ENCODE results near the gene BZW2. TPM values are rescaled to one million over a fixed set of nuclear protein-coding genes. Genes with fewer than 3 reads are reported as not detected.

Gene BZW2
- polyA plus RNA-seq (2013, experiment 1 of 2): 47.8 TPM
- 48.5 TPM for polyA plus RNA-seq (2013, experiment 2 of 2)

DNA sequence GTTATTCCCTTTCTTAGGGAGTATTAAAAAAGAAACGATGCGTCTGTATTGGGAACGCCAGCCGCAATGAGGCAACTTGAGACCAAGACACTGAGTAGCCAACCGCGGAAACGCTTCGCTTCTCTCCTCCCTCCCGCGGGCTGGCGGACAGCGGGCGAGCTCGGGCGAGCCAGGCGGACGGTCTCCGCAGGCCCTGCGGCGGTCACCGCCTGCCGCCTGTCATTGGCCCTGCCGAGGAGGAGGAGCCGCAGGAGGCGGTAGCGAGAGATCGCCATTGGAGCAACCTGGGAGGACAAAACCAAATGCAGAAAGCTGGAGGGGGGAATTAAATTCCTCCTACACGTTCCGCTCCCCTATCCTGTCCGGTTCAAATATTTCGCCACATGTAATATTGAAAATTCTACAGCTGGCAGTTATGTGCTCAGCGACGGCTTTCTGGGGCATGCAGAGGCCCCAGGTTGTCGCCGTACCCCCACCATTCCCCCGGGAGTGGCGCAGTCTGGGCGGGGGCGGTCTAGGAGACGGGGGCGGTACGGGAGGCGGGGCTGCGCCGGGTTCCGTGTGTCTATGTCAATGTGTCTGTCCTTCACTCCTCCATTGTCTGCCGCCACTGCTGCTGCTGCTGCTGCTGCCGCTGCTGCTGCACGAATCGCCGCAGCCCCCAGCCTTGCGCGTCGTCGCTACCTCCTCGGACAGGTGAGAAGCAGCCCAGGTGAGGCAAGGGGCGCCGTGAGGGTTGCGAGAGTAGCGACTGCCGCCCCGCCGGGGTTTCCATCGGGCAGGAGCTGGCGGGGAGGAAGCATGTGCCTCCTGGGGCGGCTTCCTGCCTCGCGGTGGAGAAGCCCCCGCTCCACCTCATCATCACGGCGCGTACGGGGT lies at the start of gene BZW2, which contains the start of gene ANKMY2:
BZW2 (plus strand) TSS at position 589 of the 879 bp plus-strand sequence. CDS start 19,263 bp downstream, outside the sequence.
ANKMY2 (minus strand) TSS at position 162 of the 879 bp plus-strand sequence. CDS start 181 bp downstream, outside the sequence.
- Histone ChIP-seq H2AK5ac (ENCODE audit: low read length, severe bottlenecking) (peak within 1 kb of the TSS; percentile 20), H3K9me3 (ENCODE audit: control insufficient read depth, low read length) (no peaks in the 10 kb centered on the region), H3K9ac (ENCODE audit: low read length) (peak within 1 kb of the TSS; percentile 97), H3K4me1 (ENCODE audit: control insufficient read depth, insufficient read depth, low read depth, low read length) (peaks cover 4% of the 10 kb centered on the region), H3K4me3 (ENCODE audit: insufficient read depth in 1 of 2, low read depth in 1 of 2, low read length in 2 of 2) (peak within 1 kb of the TSS; percentile 94 to 100), H3K79me1 (replicated peaks; ENCODE audit: low read length, poor library complexity, severe bottlenecking) (peaks cover 4% of the 10 kb centered on the region), H4K8ac (ENCODE audit: low read length) (peak within 1 kb of the TSS; percentile 90), H2AFZ (ENCODE audit: low read depth, low read length) (peak within 1 kb of the TSS; percentile 92), H4K91ac (ENCODE audit: low read length) (peak within 1 kb of the TSS; percentile 92), H2BK12ac (ENCODE audit: low read length in 2 of 2) (peak within 1 kb of the TSS in 1 of 2 experiments; percentile 95), H3K18ac (ENCODE audit: low read depth in 1 of 2, low read length in 2 of 2) (peak within 1 kb of the TSS; percentile 86 to 95), H3K4ac (ENCODE audit: low read depth in 1 of 2, low read length in 2 of 2) (peak within 1 kb of the TSS; percentile 84 to 89), H2BK5ac (ENCODE audit: low read depth, low read length, poor library complexity, severe bottlenecking) (peak within 1 kb of the TSS; percentile 95), H2BK15ac (ENCODE audit: low read depth, poor library complexity, severe bottlenecking) (peak within 1 kb of the TSS; percentile 26), H3K14ac (ENCODE audit: low read length in 2 of 2) (peak within 1 kb of the TSS; percentile 64 to 100), H3K23ac (ENCODE audit: low read length in 2 of 2) (peak within 1 kb of the TSS in 1 of 2 experiments; percentile 100), H2BK120ac (ENCODE audit: low read depth, low read length) (peak within 1 kb of the TSS; percentile 98), H3K4me2 (ENCODE audit: low read length, poor library complexity, severe bottlenecking) (peak within 1 kb of the TSS; percentile 81), H3K27me3 (ENCODE audit: control insufficient read depth in 1 of 2, insufficient read depth in 1 of 2, low read length in 2 of 2) (no peaks in the 10 kb centered on the region), H3K36me3 (ENCODE audit: control insufficient read depth in 1 of 2, insufficient read depth in 2 of 2, low read depth in 1 of 2, low read length in 2 of 2) (peaks cover 0 to 6% of the 10 kb centered on the region in 2 experiments), H3K27ac (ENCODE audit: low read length, poor library complexity, severe bottlenecking) (peak within 1 kb of the TSS; percentile 88)
- peak; percentile 97 for DNase-seq
- WGBS: 1% methylated on average over 58 of the region's 73 CpGs

DNA sequence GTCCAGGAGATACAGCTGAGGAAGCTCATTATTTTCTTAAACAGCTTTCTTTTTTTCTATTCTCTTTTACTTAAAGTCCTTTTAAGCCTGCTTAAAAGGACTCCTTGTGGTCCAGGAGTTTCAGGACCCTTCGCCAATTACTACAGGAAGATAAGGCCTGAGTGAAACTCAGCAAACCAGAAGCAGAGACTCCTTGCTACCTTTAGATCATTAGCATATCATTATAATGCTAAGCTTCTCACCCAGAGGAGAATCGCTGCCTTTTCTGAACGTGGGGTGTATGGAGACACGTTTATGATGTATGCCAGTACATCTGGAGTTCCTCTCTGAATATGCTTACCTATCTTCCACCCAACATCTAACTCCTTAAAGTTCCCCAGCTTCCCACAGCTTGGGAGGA lies 48.0 kb upstream of the BZW2 start:
- no peak overlapping the region for H2BK120ac ChIP-seq (ENCODE audit: low read depth, low read length)
- H3K36me3 ChIP-seq (ENCODE audit: control insufficient read depth in 1 of 2, insufficient read depth in 2 of 2, low read depth in 1 of 2, low read length in 2 of 2): peaks cover 13 to 52% of the 10 kb centered on the region in 2 experiments
- H2AK5ac ChIP-seq (ENCODE audit: low read length, severe bottlenecking): no peak overlapping the region
- no peak overlapping the region for H3K14ac ChIP-seq (ENCODE audit: low read length in 2 of 2)
- no peak overlapping the region for H4K8ac ChIP-seq (ENCODE audit: low read length)
- H3K4ac ChIP-seq (ENCODE audit: low read depth in 1 of 2, low read length in 2 of 2): no peak overlapping the region
- H3K23ac ChIP-seq (ENCODE audit: low read length in 2 of 2): no peak overlapping the region
- H3K27ac ChIP-seq (ENCODE audit: low read length, poor library complexity, severe bottlenecking): no peak overlapping the region
- H3K9me3 ChIP-seq (ENCODE audit: control insufficient read depth, low read length): no peaks in the 10 kb centered on the region
- H2BK12ac ChIP-seq (ENCODE audit: low read length in 2 of 2): no peak overlapping the region
- DNase-seq: no peak
- no peaks in the 10 kb centered on the region for H3K27me3 ChIP-seq (ENCODE audit: control insufficient read depth in 1 of 2, insufficient read depth in 1 of 2, low read length in 2 of 2)
- peaks cover 2% of the 10 kb centered on the region for H3K79me1 ChIP-seq (replicated peaks; ENCODE audit: low read length, poor library complexity, severe bottlenecking)
- no peak overlapping the region for H3K4me3 ChIP-seq (ENCODE audit: insufficient read depth in 1 of 2, low read depth in 1 of 2, low read length in 2 of 2)
- no peak overlapping the region for H2BK5ac ChIP-seq (ENCODE audit: low read depth, low read length, poor library complexity, severe bottlenecking)
- peaks cover 3% of the 10 kb centered on the region for H3K4me1 ChIP-seq (ENCODE audit: control insufficient read depth, insufficient read depth, low read depth, low read length)
- no peak overlapping the region for H3K18ac ChIP-seq (ENCODE audit: low read depth in 1 of 2, low read length in 2 of 2)
- H3K9ac ChIP-seq (ENCODE audit: low read length): no peak overlapping the region
- H3K4me2 ChIP-seq (ENCODE audit: low read length, poor library complexity, severe bottlenecking): no peak overlapping the region
- no peak overlapping the region for H2AFZ ChIP-seq (ENCODE audit: low read depth, low read length)
- H2BK15ac ChIP-seq (ENCODE audit: low read depth, poor library complexity, severe bottlenecking): no peak overlapping the region
- WGBS: 75% methylated on average over 4 of the region's 4 CpGs
- no peak overlapping the region for H4K91ac ChIP-seq (ENCODE audit: low read length)

DNA sequence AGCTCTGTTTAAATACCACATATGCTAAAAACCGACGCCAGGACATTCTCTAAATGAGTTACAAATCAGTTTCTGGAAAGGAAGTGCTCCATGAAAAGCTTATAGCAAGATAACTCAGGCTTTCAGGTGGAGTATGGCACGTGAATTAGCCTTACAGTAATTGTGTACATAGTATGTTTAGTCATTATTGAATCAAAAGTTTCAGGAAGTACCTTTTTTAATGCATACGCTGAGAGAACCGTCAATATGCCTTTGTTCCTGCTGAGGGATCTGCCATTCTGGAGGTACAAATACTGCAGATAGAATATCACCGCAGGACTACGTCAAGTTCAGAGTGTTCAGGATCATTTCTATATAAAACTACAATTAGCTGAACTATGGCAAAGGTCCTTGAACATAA lies 46.1 kb upstream of the BZW2 start:
- Histone ChIP-seq H3K36me3 (ENCODE audit: control insufficient read depth in 1 of 2, insufficient read depth in 2 of 2, low read depth in 1 of 2, low read length in 2 of 2) (peaks cover 13 to 70% of the 10 kb centered on the region in 2 experiments), H2BK120ac (ENCODE audit: low read depth, low read length) (no peak overlapping the region)
- WGBS: 95% methylated on average over 7 of the region's 7 CpGs

DNA sequence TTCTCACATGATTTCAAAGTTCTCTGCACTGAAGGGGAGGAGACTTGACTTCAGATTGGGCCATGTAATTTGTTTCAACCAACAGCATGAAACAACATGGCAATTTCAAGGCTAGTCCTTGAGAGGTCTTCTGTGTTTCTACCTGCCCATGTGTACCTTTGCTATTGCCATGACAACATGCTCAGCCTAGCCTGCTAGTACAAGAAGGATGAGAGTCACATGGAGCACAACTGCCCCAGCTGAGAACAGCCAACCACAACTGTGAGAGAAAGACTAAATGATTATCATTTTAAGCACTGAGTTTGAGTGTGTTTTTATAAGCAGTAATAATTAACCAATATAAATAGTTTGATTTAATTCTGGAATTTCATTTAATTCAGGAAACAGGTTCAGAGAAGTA lies 42.3 kb upstream of the BZW2 start:
- Histone ChIP-seq H3K4me2 (ENCODE audit: low read length, poor library complexity, severe bottlenecking) (no peak overlapping the region), H4K8ac (ENCODE audit: low read length) (no peak overlapping the region), H2BK120ac (ENCODE audit: low read depth, low read length) (no peak overlapping the region), H3K9me3 (ENCODE audit: control insufficient read depth, low read length) (no peaks in the 10 kb centered on the region), H3K79me1 (replicated peaks; ENCODE audit: low read length, poor library complexity, severe bottlenecking) (peaks cover 9% of the 10 kb centered on the region), H2AK5ac (ENCODE audit: low read length, severe bottlenecking) (no peak overlapping the region), H3K4me3 (ENCODE audit: insufficient read depth in 1 of 2, low read depth in 1 of 2, low read length in 2 of 2) (no peak overlapping the region), H3K14ac (ENCODE audit: low read length in 2 of 2) (no peak overlapping the region), H2BK12ac (ENCODE audit: low read length in 2 of 2) (no peak overlapping the region), H3K9ac (ENCODE audit: low read length) (no peak overlapping the region), H2BK5ac (ENCODE audit: low read depth, low read length, poor library complexity, severe bottlenecking) (no peak overlapping the region), H3K4ac (ENCODE audit: low read depth in 1 of 2, low read length in 2 of 2) (no peak overlapping the region), H3K4me1 (ENCODE audit: control insufficient read depth, insufficient read depth, low read depth, low read length) (peaks cover 2% of the 10 kb centered on the region), H3K23ac (ENCODE audit: low read length in 2 of 2) (no peak overlapping the region), H2BK15ac (ENCODE audit: low read depth, poor library complexity, severe bottlenecking) (no peak overlapping the region), H4K91ac (ENCODE audit: low read length) (no peak overlapping the region), H3K27me3 (ENCODE audit: control insufficient read depth in 1 of 2, insufficient read depth in 1 of 2, low read length in 2 of 2) (no peaks in the 10 kb centered on the region), H3K27ac (ENCODE audit: low read length, poor library complexity, severe bottlenecking) (no peak overlapping the region), H3K18ac (ENCODE audit: low read depth in 1 of 2, low read length in 2 of 2) (no peak overlapping the region), H2AFZ (ENCODE audit: low read depth, low read length) (no peak overlapping the region), H3K36me3 (ENCODE audit: control insufficient read depth in 1 of 2, insufficient read depth in 2 of 2, low read depth in 1 of 2, low read length in 2 of 2) (peaks cover 22 to 81% of the 10 kb centered on the region in 2 experiments)
- DNase-seq: no peak

More for the DNA sequence above, 46.1 kb upstream of the BZW2 start:
- Histone ChIP-seq H3K4me1 (ENCODE audit: control insufficient read depth, insufficient read depth, low read depth, low read length) (no peaks in the 10 kb centered on the region), H2AK5ac (ENCODE audit: low read length, severe bottlenecking) (no peak overlapping the region), H2BK12ac (ENCODE audit: low read length in 2 of 2) (no peak overlapping the region), H3K27me3 (ENCODE audit: control insufficient read depth in 1 of 2, insufficient read depth in 1 of 2, low read length in 2 of 2) (no peaks in the 10 kb centered on the region), H4K91ac (ENCODE audit: low read length) (no peak overlapping the region), H3K27ac (ENCODE audit: low read length, poor library complexity, severe bottlenecking) (no peak overlapping the region), H3K9me3 (ENCODE audit: control insufficient read depth, low read length) (no peaks in the 10 kb centered on the region), H4K8ac (ENCODE audit: low read length) (no peak overlapping the region), H3K4ac (ENCODE audit: low read depth in 1 of 2, low read length in 2 of 2) (no peak overlapping the region), H2BK5ac (ENCODE audit: low read depth, low read length, poor library complexity, severe bottlenecking) (no peak overlapping the region), H3K23ac (ENCODE audit: low read length in 2 of 2) (no peak overlapping the region), H2AFZ (ENCODE audit: low read depth, low read length) (no peak overlapping the region), H3K4me2 (ENCODE audit: low read length, poor library complexity, severe bottlenecking) (no peak overlapping the region), H3K14ac (ENCODE audit: low read length in 2 of 2) (no peak overlapping the region), H3K18ac (ENCODE audit: low read depth in 1 of 2, low read length in 2 of 2) (no peak overlapping the region), H3K79me1 (replicated peaks; ENCODE audit: low read length, poor library complexity, severe bottlenecking) (peaks cover 4% of the 10 kb centered on the region), H3K4me3 (ENCODE audit: insufficient read depth in 1 of 2, low read depth in 1 of 2, low read length in 2 of 2) (no peak overlapping the region), H3K9ac (ENCODE audit: low read length) (no peak overlapping the region), H2BK15ac (ENCODE audit: low read depth, poor library complexity, severe bottlenecking) (no peak overlapping the region)
- DNase-seq: no peak

Data from mesenchymal stem cell (in vitro differentiated cells and primary cell).